HG02571 (cell line): ENCODE results near the gene CYSTM1.

ENCODE experiments used
- ATAC-seq: cut with Tn5 transposase; IDR thresholded peaks from one replicate; pipeline ENCODE4 v1.9.1; 2021; ENCODE audit warnings: mild to moderate bottlenecking, moderate library complexity; ENCODE audit not compliant: unreplicated experiment

CYSTM1 gene

GRCh38 chr5:140287801-140288521 lies 113.0 kb downstream of the CYSTM1 start:
- no peak for ATAC-seq

GRCh38 chr5:140292212-140293036 lies 117.4 kb downstream of the CYSTM1 start:
- no peak for ATAC-seq
